ENCODE measurements around the gene CDK1. TPM values are rescaled to one million over a fixed set of nuclear protein-coding genes. Genes with fewer than 3 reads are reported as not detected.
"Not testable (repeated sequence)": the region's sequence is repeated elsewhere in the genome, so short reads cannot be mapped to it uniquely, and the experiment has no call there.

CDK1 gene
- total and polyA plus RNA-seq, 2 of the 8 experiments (the other 6 are each of a cell fraction or from before 2014, with no cell fraction given), result 29.4 to 111 TPM

- H3K27ac ChIP-seq (ENCODE audit: low read depth, low read length); H3K4me2 ChIP-seq (ENCODE audit: insufficient read depth in 1 of 2, low read depth in 2 of 2, low read length in 2 of 2); H2AK5ac ChIP-seq (ENCODE audit: low read depth, low read length); POLR2A ChIA-PET (ENCODE audit: partially characterized antibody); DNase-seq (ENCODE audit: low read depth in 1 of 2, low spot score in 2 of 2); H2BK12ac ChIP-seq (ENCODE audit: low read depth, low read length); H3K4me1 ChIP-seq (replicated peaks in 1 of 4; ENCODE audit: control insufficient read depth in 3 of 4, insufficient read depth in 4 of 4, low read length in 3 of 4); H3K14ac ChIP-seq (ENCODE audit: insufficient read length); H4K91ac ChIP-seq (replicated peaks; ENCODE audit: insufficient read length, low read length); H2BK15ac ChIP-seq (ENCODE audit: low read length); H3K9me3 ChIP-seq (ENCODE audit: insufficient read depth in 2 of 2, low read depth in 1 of 2, low read length in 1 of 2); H3K56ac ChIP-seq (replicated peaks; ENCODE audit: insufficient read length, low read depth, low read length); H3K79me1 ChIP-seq (ENCODE audit: low read depth, low read length); H3K9ac ChIP-seq (replicated peaks in 1 of 4; ENCODE audit: extremely low read depth in 1 of 4, low read depth in 3 of 4, low read length in 3 of 4); H3K23ac ChIP-seq (ENCODE audit: insufficient read length); H4K20me1 ChIP-seq (replicated peaks in 1 of 2; ENCODE audit: control insufficient read depth in 1 of 2, insufficient read depth in 2 of 2, low read length in 2 of 2); H3K4me3 ChIP-seq (ENCODE audit: extremely low read depth in 1 of 4, insufficient read depth in 2 of 4, low read depth in 3 of 4, low read length in 4 of 4); H3K27me3 ChIP-seq (replicated peaks in 1 of 4; ENCODE audit: control insufficient read depth in 3 of 4, extremely low read depth in 1 of 4, insufficient read depth in 3 of 4, low read length in 3 of 4); H3K23me2 ChIP-seq (ENCODE audit: low read depth, low read length); H2AFZ ChIP-seq (ENCODE audit: low read length); H2BK5ac ChIP-seq (ENCODE audit: low read depth, low read length); H3K4ac ChIP-seq (replicated peaks; ENCODE audit: insufficient read length, low read depth, low read length); H4K8ac ChIP-seq (ENCODE audit: extremely low read depth, insufficient read depth, low read length); H3K79me2 ChIP-seq (ENCODE audit: control insufficient read depth in 1 of 2, insufficient read depth in 2 of 2, low read length in 2 of 2); FAIRE-seq; H3K36me3 ChIP-seq (ENCODE audit: control insufficient read depth in 2 of 4, insufficient read depth in 4 of 4, low read length in 3 of 4); H3K18ac ChIP-seq (ENCODE audit: extremely low read depth, low read length); H2BK120ac ChIP-seq (replicated peaks; ENCODE audit: low read depth, low read length); H4K5ac ChIP-seq (ENCODE audit: insufficient read length, low read depth, low read length); H2BK20ac ChIP-seq (ENCODE audit: low read length): not testable (repeated sequence)
- WGBS, 2 experiments (ENCODE audit: extremely low coverage in 1 of 2, insufficient coverage in 1 of 2, insufficient read length in 1 of 2, insufficient replicate concordance in 2 of 2, low coverage in 1 of 2, low lambda C conversion rate in 2 of 2, missing lambda C conversion rate in 1 of 2), result 87% methylated on average over 4 of the region's 4 CpGs; no CpG with 5 or more reads in 1 of the 2 experiments
- CTCF ChIA-PET (ENCODE audit: partially characterized antibody), result interaction anchor here (2.3 kb wide), 1 partner anchor 12 kb away, joined by 9 read pairs; no protein-coding TSS in a partner anchor
Measured at GRCh38 chr10:60832136-60832535, 53.9 kb downstream of the CDK1 start.

All from H1 (cell line).